NCI-H524 treated with DMSO at 0.1 percent for 48 hours (cell line): ENCODE data around the gene MITF.

Source experiments
- DNase-seq: peaks from one replicate; lab custom pipeline; 2025; lab: John Stamatoyannopoulos, UW

Gene MITF

DNA sequence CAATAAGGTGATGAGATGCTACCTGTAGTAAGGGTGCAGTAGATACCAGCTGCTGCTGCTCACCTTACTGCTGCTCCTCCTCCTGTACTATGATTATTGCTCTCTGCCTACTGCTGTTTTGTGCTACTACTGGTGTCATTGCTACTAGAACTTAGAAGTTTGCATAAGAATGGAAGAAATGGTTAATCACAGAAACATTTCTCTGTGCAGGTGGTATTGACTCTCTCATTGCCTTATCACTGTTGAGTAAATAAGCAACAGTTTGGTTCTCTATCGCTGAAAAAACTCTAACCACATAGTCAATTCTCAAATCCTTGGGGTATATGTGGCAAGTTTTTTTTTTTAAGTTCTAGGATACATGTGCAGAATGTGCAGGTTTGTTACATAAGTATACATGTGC is 16.5 kb downstream of the MITF start:
- no peak for DNase-seq

DNA sequence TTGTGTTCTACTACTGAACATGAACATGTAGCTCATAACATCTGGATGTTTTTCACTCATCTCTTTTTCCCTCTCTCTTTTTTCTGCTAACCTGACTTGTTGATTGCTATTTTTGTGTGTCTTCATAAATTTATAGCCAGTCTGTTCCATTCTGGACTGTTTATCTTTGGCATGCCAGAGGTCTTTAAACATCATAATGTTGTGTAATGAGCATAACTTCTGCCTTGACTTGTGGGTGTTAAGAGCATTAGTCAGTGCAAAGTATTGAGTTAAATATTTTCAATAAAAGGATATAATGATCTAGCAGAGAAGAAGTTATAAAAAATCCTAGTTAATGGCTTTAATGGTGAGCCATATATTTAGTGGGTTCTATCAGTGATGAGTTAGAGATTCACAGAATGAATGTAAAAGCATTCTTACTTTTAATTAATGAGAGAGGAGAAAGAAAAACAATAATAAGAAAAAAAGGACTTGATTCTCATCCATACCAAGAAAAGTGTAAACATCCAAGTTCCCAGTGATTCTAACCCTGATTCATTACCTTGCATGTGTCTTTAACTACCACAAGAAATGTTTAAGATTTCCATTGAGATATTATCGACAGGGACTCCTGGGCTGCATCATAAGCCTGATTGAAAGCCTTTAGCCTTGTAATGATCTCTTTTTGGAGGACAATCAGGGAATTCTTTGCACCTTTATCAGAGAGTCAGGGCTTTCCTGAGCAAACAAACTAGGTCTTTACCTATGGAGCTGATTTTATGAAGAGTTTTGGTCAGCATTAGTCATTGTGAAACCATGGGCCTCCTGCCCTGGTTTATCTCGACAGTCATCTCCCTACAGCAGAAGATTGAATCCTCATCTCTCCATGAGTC is 22.9 kb downstream of the MITF start:
- no peak for DNase-seq

DNA sequence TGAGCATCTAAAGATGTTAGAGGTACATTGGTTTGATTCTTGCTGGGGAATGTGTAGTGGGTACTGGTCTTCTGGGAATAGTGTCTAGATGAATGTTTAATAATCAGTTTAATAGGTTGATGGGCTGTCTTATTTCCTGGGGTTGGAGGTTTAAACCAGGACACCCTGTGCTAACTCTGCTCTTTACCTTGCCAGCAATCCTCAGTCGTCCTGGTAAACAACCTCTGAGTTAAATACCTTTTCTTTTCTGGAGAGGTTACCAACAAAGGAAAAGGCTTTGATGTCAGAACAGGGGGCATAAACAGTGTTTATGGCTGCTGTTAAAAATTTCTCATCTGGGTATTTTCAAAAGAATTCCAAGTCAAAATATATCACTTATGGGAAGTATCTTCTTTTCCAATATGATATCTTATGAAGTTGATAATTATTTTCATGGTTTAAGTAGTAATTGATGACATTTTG is 23.5 kb downstream of the MITF start:
- no peak for DNase-seq

DNA sequence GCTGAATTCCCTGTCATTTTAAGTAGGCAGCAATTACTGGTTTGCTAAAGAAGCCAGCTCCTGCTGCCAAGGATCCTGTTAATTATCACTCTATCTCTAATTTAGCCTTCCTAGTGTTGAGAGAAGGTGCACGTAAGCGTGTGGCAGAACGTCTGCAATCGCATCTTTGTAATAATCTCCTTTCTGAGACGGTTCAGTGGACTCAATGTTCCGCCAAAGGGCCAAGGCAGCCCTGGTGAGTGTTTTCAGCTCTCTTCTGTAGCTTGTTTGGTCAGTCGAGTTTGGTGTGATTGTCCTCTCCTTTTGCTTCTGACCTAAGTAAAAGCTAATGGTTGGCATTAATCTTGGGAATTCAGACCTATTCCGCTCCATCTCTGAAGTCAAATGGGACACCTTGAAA is 24.2 kb downstream of the MITF start:
- no peak for DNase-seq

DNA sequence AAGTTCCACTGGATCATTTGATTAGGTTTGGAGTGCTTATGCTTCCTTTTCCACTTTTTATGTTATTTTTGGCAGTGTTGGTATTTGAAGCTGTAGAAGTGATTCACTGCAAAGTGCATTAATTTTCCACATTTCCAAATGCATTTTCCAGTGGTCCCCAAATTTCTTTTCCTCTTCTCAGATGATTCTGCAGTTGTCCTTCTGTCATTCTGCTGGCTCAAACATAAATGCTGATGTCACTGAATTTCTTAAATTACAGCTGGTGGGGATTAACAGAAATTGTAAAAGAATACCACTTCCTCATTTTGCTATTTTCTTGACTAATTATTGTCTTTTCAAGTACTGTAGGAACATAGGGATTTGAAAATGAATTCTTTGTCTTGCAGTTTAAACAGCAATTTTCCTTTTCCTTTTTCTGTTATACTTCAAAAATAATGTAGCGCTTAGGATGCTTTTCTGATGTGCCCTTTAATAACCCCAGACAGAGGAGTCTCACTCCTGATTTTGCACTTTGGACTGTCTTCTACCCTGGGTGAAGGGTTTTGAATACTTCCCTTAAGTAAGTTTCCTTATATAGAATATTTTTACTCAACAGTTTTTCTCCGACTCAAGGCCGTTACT is 25.0 kb downstream of the MITF start:
- DNase-seq, result no peak

DNA sequence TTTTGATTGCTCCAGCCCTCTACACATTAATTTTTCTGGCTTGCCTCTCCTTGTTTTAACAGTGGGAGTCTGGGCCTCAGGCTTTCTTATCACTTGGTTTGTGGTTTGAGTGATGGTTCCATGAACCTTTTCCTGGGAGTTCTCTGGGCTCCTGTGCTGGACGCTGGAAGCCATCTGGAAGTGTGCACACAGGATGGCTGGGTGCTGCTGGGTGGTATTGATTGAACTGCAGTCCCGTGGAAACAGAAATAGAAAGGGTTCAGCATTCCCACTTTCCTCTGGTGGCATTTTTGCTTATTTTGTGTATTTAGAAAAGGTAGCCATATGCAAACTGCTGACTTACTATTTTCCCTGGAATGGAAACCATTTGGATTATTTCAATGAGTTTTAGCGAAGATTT is 25.6 kb downstream of the MITF start:
- DNase-seq, result no peak

DNA sequence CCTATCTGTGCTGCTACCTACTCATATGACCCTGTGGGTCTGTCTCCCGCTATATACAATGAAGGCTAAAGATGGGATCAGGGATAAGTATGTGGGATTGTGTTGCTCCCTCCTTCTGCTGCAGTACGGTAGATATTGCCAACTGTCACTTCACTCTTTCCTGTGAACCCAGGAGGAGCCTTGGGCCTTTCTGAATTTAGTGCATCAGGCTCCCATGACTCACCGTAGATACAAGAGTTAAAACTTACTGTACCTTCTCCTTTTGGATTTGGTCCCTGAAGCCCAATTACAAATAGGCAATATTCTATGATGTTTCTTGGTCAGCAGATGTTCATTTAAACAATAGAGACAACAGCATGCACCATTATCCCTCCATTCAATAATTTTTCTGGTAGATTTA is 27.4 kb downstream of the MITF start:
- DNase-seq, result no peak

DNA sequence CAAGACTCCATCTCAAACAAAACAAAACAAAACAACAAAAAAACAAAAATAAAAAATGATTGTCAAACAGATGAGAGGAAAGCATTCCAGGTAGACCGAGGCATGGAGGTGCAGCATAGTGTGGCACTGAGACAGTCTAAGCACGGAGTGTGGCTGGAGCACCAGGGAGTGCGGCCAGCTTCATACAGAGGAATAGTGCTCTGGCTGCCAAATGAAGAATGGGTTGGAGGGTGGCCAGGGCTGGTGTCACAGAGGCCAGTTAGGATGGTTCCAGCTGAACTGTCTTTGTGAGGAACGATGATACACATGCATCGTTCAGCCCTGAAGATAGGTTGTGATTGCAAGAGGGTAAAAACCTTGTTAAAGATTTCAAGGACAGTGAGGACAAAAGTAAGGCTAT is 28.3 kb downstream of the MITF start:
- DNase-seq, result no peak

DNA sequence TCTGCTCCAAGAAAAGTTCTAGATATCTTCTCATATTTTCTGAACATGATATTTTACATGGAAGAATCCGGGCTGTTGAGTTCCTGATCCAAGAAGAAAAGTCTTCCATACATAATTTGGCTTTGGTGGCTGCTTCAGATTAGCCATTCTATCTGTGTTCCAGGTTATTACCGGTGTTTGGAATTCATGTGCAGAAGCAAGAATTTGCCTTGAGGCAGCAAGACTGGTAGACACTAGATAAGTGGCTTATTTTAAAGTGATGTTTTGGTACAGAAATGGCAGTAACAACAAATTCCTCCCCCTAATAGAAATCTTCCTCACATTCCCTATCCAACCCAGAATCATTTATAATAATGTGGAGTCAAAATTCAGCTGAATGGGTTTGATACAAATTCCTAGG is 29.2 kb downstream of the MITF start:
- DNase-seq, result no peak

DNA sequence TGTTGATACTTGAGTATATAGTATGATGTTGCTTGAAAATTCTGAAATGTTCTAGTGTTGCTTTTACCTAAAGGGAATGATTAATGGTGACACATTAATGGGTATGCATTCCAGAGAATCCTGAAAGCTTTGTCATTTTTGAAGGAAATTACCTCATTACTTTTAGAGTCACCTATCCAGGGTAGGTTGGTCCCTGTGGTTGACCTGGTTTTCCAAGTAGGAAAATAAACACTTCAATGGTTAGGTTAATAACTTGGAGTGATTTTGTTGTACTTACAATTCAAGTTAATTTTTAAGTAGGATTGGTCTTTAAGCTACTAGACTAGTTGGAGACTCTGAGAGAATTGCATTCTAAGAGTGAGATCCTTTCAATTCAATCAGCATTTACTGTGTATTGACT is 31.0 kb downstream of the MITF start:
- DNase-seq, result no peak

DNA sequence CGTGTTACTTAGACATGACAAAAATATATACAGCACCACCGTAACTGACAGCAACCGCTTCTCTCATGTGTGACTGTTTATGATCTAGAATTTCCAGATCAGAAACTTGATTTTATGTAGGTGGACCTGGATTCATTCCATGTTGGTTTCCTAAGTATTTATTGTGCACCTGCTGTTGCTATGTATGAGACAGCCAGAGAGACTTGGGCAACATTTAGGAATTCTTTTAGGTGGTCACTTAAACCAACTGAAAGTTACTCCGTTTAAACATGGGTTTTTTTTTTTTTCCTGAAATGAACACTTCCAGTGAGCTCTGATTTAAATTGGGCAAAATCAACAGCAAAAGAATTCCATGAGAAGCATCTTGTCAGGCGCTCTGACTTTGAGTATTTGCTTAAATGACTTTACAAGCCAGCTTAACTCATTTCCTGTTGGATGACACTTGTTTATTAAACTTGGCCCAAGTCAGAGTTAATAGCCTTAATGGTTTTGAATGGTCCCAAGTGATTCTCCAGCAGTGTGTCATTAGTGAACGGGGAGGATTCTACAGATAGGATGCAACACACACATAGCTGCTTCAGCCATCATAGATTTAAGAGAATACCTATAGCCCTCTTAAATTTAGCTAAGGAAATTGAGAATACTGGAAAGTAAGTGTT is 31.8 kb downstream of the MITF start:
- DNase-seq, result no peak

DNA sequence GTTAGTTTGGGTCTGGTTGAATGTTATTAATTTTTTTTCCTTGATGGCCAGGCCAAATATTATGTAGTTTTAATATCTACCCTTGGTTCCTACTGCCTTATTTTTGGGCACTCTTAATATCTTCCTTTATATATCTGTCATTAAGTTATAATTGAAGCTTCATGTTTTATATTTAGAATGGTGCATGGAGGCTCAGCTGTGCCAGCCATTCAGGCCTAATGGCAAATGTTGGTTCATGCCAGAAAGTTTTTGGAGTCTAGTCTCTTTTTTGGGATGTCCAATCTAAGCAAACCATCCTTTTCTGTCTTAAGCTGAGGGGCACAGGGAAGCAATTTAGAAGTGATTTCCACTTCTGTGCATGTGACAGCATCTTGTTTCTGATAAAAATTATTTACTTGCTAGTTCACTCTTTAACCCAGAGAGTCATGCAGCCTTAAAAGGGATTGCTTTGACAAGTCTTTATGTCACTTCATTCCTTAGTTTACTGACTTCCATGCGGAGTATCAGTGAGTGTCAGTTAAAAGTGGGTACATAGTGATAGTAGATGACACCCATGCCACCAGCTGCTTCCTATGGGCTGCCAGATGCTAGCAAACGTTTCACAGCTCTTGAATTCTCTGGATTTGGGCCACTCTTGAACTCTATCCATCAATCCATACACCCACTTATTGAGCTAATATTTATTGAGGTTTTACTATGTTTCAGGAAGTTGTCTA is 33.0 kb downstream of the MITF start:
- DNase-seq, result no peak

DNA sequence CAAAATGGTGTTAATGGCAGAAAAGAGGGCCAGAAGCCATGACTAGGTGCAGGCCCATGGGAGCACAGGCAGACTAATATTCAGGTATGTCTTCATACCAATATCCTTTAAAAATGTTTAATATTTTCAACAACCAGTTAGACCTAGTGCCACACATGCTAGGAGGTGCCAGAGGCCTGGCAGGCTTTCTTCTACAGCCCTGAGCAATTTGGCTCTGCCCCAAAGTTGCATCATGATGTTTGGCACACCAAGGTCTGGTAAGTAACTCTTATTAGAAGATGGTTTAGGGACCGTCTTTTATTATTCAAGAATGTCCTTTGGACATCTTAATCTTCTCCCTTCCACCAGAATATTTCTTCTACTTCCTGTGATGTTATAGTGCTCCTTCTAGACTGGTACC is 34.8 kb downstream of the MITF start:
- DNase-seq, result no peak

DNA sequence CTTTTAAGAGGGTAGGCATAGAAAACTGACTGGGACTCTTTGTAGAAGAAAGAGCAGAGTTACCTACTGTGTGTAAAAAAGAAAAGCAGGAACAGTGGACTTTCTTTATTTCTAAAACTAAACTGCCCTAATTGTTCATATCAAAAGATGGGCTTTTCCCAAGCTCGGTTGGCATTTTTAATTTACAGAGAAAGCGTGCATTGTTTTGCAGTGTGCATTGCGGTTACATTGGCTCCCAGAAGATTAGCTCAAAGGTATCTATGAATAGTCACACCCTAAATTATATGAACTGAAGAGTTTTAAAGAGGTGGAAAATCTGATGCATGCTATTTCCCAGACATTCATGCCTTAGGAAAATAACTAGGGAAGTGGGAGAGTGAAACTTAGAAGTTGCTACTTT is 36.5 kb downstream of the MITF start:
- DNase-seq, result no peak

DNA sequence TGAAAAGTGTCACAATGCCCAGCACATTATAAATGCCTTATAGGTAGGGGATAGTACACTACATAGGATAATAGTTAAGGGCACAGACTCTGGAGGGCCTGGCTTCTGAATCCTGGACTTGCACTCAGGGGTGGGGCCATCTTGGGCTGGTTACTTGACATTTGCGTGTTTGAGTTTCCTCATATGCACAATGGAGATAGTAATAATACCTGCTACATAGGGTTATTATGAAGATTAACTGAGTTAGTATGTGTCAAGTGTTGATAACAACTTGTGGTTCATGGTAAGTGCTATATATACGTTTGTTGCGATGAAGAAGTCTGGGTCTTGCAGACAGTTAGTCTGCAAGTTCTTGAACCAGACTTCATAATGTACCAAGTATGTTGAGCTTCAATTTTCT is 37.0 kb downstream of the MITF start:
- no peak for DNase-seq

DNA sequence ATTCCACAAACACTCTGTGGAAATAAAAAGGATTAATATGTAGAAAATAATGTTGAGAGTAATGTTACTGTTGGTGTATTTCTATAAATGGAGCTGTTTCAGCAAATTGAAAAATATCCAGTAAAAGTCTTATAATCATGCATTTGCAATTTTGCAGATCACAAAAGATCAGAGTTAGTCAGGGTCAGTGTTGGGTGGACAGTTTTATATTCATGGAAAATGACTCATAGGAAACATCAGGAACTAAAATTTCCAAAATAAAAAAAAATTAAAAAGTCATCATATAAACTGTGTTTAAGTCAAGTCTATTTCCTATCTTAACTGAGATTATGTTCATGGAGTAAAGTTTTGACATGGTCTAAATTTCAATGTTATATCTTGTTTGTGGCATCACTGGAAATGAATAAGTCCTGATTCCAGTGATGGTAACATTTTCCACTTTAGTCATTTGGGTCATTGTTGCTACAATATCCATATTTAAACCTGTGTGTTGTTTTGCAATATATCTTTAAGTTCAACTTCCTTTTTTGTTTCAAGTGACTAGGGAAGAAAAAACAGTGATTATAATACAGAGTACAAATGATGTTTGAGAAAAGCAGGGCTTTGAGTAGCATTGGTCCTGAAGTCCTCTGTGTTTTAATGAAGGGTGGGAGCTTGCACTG is 37.8 kb downstream of the MITF start:
- DNase-seq, result no peak

DNA sequence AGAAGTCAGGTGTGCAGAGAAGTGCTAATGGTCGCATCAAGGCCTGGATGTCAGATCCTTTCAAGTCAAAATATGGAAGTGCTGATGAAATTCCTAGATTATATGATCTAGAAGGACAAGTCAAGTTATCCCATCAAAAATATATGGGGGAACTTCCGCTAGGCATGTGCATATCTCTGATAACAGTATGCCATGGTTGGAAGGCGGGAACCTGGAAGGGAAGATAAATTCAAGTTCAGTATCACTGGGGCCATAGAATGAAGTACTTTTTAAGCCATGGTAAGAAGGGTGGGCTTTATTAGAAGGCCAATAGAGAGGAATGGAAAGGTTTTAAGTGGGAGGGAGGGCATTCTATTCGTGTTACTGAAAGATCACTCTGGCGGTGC is 38.3 kb downstream of the MITF start:
- DNase-seq, result no peak

DNA sequence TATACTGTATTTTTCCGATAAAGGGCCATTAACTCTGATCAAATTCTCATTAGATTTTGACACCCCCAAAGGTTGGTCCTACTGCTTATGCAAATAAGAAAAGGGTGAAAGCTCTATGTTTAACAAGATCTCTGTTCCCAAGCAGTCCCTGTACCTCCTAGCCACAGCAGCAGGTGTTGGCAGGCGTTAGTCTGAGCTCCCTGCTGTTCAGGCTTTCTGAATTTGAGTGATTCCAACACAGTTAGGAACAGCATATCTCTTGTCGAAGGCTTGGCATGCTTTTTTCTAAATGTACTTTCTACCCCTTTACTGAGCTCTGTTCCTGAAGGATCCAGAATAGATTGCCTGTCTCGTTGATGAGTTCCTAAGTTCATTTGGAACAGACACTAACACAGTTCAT is 42.3 kb downstream of the MITF start:
- no peak for DNase-seq

DNA sequence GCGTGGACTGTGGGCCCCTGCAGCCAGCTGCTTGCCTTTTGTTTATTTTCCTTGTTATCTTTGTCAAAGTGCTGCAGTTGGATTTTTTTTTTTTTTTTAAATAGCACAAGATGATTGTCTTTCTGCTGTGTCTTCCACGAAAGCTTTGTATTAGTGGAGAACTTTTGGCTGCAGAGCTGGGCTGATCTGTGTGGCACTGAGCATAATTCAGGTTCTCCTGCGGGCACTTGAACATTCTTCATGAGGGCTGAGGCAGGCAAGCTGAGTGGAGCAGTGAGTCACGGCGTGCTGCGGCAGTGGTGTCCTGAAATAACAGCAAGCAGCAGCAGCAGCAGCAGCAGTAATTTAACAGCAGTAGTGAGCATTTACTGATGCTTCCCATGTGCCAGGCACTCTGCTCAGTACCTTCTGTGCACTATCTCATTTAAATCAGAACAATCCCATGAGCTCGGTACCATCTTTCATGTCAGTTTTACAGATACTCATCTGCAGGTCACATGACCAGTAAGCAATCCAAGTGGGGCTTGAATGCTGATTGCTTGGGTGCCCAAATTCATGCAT is 45.8 kb downstream of the MITF start:
- no peak for DNase-seq

DNA sequence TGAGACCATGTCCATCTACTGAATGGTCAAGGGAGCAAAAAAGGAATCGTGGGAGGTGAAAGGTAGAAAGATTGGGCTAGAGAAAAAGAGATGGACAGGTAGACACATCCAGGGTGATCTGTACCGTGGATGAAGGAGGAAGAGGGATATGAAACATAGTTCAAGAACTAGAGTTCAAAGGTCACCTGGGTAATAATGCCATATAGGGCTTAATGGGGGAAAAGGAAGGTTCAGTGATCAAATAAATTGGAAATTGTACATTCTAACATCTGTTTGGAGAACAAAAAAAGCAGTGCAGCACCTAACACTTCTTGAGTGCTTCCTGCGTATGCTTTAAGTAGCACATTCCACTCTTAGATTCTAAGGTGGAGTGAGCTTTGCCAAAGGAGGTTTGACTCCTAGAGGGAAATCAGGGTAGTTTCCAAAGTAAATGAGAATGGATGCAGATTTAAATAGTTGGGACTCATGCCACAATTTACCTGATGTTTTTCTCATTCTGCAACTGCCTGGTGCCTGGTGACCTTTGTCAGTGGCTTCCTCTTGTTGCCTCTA is 46.6 kb downstream of the MITF start:
- DNase-seq, result no peak

DNA sequence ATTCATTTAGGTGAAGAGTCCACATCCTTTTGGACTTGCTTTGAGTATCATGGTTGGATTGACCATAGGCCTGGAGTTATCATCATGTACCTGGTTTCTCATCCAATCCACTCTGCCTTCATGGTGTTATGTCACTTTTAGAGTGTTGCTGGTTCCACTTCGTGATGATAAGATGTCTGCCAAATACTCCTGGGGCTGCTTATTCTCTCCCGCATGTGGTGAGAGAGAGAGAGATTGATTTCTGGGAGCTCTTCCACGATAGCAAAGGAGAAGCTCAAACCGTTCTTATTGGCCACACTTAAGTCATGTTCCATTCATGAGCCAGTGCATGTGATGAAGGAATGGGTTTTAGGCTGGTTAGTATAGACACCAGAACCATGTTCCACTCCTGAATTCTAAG is 47.6 kb downstream of the MITF start:
- no peak for DNase-seq
